CD8-positive, alpha-beta memory T cell (primary cell): ENCODE data around the gene CNP. TPM values are rescaled to one million over a fixed set of nuclear protein-coding genes. Genes with fewer than 3 reads are reported as not detected.

Source experiments
- CTCF ChIA-PET: fragments of 350-600 bp; sonication (Branson Sonifier 250); formaldehyde crosslinking; loops from one replicate; lab custom pipeline; 2021; ENCODE audit warnings: antibody characterized with exemption; lab: Charles Lee
- POLR2A ChIA-PET: fragments of 350-600 bp; sonication (Branson Sonifier 250); formaldehyde crosslinking; loops from one replicate; lab custom pipeline; 2021; ENCODE audit warnings: antibody characterized with exemption; lab: Charles Lee
- DNase-seq, 5 donors: peaks; one replicate each; pipeline versions ENCODE4 v3.0.0 to v3.0.0-alpha.2; 2020 to 2022; ENCODE audit warnings: mixed read lengths in 1 of 5
- H3K27ac ChIP-seq: one replicate; pipeline ENCODE4 v1.7.0; 2013; ENCODE audit warnings: low read depth, mild to moderate bottlenecking, low read length, moderate library complexity
- H3K27me3 ChIP-seq: 2 replicates; pipeline ENCODE4 v1.7.0; 2013; ENCODE audit warnings: low read length, mild to moderate bottlenecking; ENCODE audit not compliant: insufficient read depth, poor library complexity, severe bottlenecking
- H3K36me3 ChIP-seq: 2 replicates; pipeline ENCODE4 v1.7.0; 2013; ENCODE audit warnings: mild to moderate bottlenecking, low read length, moderate library complexity; ENCODE audit not compliant: insufficient read depth
- H3K4me1 ChIP-seq: 2 replicates; pipeline ENCODE4 v1.7.0; 2013; ENCODE audit warnings: mild to moderate bottlenecking, low read length, moderate library complexity; ENCODE audit not compliant: insufficient read depth
- H3K4me3 ChIP-seq: 2 replicates; pipeline ENCODE4 v1.7.0; 2013; ENCODE audit warnings: mild to moderate bottlenecking, low read length
- H3K9me3 ChIP-seq: 2 replicates; pipeline ENCODE4 v1.7.0; 2013; ENCODE audit warnings: mild to moderate bottlenecking, low read length
- H3K27ac Mint-ChIP-seq, 8 donors: one replicate each; pipeline ENCODE4 v1.8.0; 2020 to 2021; ENCODE audit warnings: mixed read lengths in 8 of 8, mild to moderate bottlenecking in 6 of 8, inconsistent platforms in 3 of 8, moderate library complexity in 3 of 8
- H3K27me3 Mint-ChIP-seq, 2 donors: one replicate each; pipeline ENCODE4 v1.8.0; 2020 to 2021; ENCODE audit warnings: mixed read lengths in 2 of 2, mild to moderate bottlenecking in 1 of 2, moderate library complexity in 1 of 2
- H3K36me3 Mint-ChIP-seq, 3 donors: one replicate each; pipeline ENCODE4 v1.8.0; 2020 to 2021; ENCODE audit warnings: mixed read lengths in 3 of 3, inconsistent platforms in 1 of 3, mild to moderate bottlenecking in 1 of 3
- H3K4me1 Mint-ChIP-seq, 3 donors: one replicate each; pipeline ENCODE4 v1.8.0; 2020 to 2021; ENCODE audit warnings: mixed read lengths in 3 of 3, inconsistent platforms in 1 of 3, mild to moderate bottlenecking in 1 of 3
- H3K4me3 Mint-ChIP-seq, 7 donors: one replicate each; pipeline ENCODE4 v1.8.0; 2020 to 2021; ENCODE audit warnings: mixed read lengths in 7 of 7, mild to moderate bottlenecking in 6 of 7, moderate library complexity in 4 of 7, inconsistent platforms in 2 of 7
- H3K9me3 Mint-ChIP-seq, 5 donors: one replicate each; pipeline ENCODE4 v1.8.0; 2020 to 2022; ENCODE audit warnings: mixed read lengths in 5 of 5, mild to moderate bottlenecking in 3 of 5, moderate library complexity in 2 of 5, inconsistent platforms in 1 of 5
- polyA plus RNA-seq: library from polyadenylated mRNA; unstranded; fragments of 300-500 nt; fragmentation: Illumina TruSeq; gene quantifications from one replicate; pipeline ENCODE4 v1.2.3, GENCODE V29; 2021
- total RNA-seq, 2 experiments: library from RNA; stranded (reverse); gene quantifications; one replicate each; pipeline ENCODE4 v1.2.3, GENCODE V29; 2021

The CNP gene
- total RNA-seq (10 to 100 TPM; 70.3 to 71.6 TPM), polyA plus RNA-seq (35.3 TPM)

DNA sequence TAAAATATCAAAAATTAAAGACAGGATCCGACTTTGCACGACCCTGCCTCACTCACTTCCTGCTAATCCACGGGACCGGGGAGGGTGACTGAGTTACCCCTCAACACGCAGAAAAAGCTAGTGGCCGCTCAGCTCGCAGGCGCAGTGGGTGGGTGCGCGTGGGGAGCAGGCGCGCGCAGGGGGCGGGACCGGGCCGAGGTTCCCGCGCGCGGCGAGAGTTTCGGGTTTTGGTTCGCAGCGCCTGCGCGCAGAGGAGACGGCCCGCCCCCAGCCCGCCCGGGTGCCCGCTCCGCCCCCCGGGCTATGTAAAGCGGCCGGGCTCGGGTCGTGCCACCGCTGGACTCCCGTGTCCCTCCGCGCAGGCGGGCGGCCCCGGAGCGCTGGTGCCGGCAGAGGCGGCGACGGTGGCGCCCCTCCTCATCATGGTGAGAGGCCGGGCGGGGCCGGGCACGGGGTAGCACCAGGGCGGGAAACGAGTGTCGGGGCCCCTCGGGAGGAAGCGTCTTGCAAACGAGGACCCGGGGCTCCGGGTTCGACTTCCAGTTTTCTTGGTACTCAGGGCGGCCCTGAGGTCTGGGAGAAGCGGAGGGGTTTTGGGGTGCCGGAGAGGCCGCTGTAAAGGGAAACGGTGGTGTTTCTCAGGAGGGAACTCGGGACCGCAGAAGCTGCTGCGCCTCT is at the start of gene CNP:
Gene CNP, plus strand, starts transcription at position 333 of the 678 bp plus-strand sequence. Its CDS starts 90 bp downstream, at position 423.
- Histone ChIP-seq H3K36me3 (no peaks in the 10 kb centered on the region), H3K4me1 (peaks cover 20% of the 10 kb centered on the region), H3K27me3 (no peaks in the 10 kb centered on the region), H3K27ac (peak within 1 kb of the TSS; percentile 71), H3K4me3 (peak within 1 kb of the TSS; percentile 69), H3K9me3 (no peaks in the 10 kb centered on the region)
- peaks cover 0 to 18% (median 2%) of the 10 kb centered on the region in 3 donors for H3K36me3 Mint-ChIP-seq
- peaks cover 29 to 53% (median 35%) of the 10 kb centered on the region in 3 donors for H3K4me1 Mint-ChIP-seq
- DNase-seq: peak; percentile 87 to 92 (median 89)
- POLR2A ChIA-PET: interaction anchor here (0.6 to 2.4 kb wide), 14 partner anchors 36 to 625 kb away, joined by 3 to 35 read pairs (median 4); partner anchors contain the start of genes ACLY, DHX58, DNAJC7 and GHDC
- peak within 1 kb of the TSS; percentile 82 to 94 (median 88) for H3K4me3 Mint-ChIP-seq
- H3K27ac Mint-ChIP-seq: peak within 1 kb of the TSS; percentile 79 to 99 (median 91)
- H3K27me3 Mint-ChIP-seq: no peaks in the 10 kb centered on the region
- CTCF ChIA-PET: interaction anchor here (0.6 to 2.4 kb wide), 14 partner anchors 36 to 180 kb away, joined by 3 to 11 read pairs (median 4); partner anchors contain the start of genes DHX58, DNAJC7, JUP and NKIRAS2
- no peaks in the 10 kb centered on the region for H3K9me3 Mint-ChIP-seq

GRCh38 chr17:41917192-41917591 is 49.4 kb upstream of the CNP start:
- no peak for DNase-seq
- peak overlapping the region in 6 of 8 donors; percentile 14 to 80 (median 78) for H3K27ac Mint-ChIP-seq
- Histone ChIP-seq H3K27me3 (no peaks in the 10 kb centered on the region), H3K9me3 (no peaks in the 10 kb centered on the region), H3K36me3 (peaks cover 14% of the 10 kb centered on the region), H3K27ac (no peak overlapping the region), H3K4me1 (peaks cover 15% of the 10 kb centered on the region), H3K4me3 (no peak overlapping the region)
- H3K9me3 Mint-ChIP-seq: no peaks in the 10 kb centered on the region
- H3K4me1 Mint-ChIP-seq: peaks cover 37 to 59% (median 42%) of the 10 kb centered on the region in 3 donors
- POLR2A ChIA-PET: interaction anchor here (1.2 to 2.3 kb wide), 2 partner anchors 13 to 103 kb away, joined by 3 to 15 read pairs; partner anchors contain the start of genes NKIRAS2 and ODAD4
- CTCF ChIA-PET: interaction anchor here (1.4 to 2.6 kb wide), 2 partner anchors 13 to 49 kb away, joined by 3 to 8 read pairs; partner anchors contain the start of genes CNP and ODAD4
- H3K36me3 Mint-ChIP-seq: peaks cover 0 to 43% (median 3%) of the 10 kb centered on the region in 3 donors
- H3K27me3 Mint-ChIP-seq: no peaks in the 10 kb centered on the region
- H3K4me3 Mint-ChIP-seq: peak overlapping the region; percentile 86 to 97 (median 91)

GRCh38 chr17:41917679-41918313 is 48.8 kb upstream of the CNP start:
- peak overlapping the region; percentile 79 for H3K27ac ChIP-seq
- peak; percentile 25 to 57 (median 42) for DNase-seq
- peaks cover 8% of the 10 kb centered on the region for H3K36me3 ChIP-seq
- ChIA-PET POLR2A (interaction anchor here (0.7 to 2.3 kb wide), 5 partner anchors 13 to 102 kb away, joined by 3 to 15 read pairs (median 10); partner anchors contain the start of genes CNP, KLHL11, NKIRAS2 and ODAD4), CTCF (interaction anchor here (1.4 to 2.6 kb wide), 2 partner anchors 12 to 49 kb away, joined by 3 to 8 read pairs; partner anchors contain the start of genes CNP and ODAD4)
- Mint-ChIP-seq H3K36me3 (peaks cover 0 to 37% (median 1%) of the 10 kb centered on the region in 3 donors), H3K4me3 (peak overlapping the region; percentile 86 to 97 (median 91)), H3K27me3 (no peaks in the 10 kb centered on the region), H3K4me1 (peaks cover 37 to 55% (median 37%) of the 10 kb centered on the region in 3 donors), H3K27ac (peak overlapping the region in 7 of 8 donors; percentile 50 to 82 (median 80)), H3K9me3 (no peaks in the 10 kb centered on the region)
- peaks cover 15% of the 10 kb centered on the region for H3K4me1 ChIP-seq
- peak overlapping the region; percentile 90 for H3K4me3 ChIP-seq
- H3K9me3 ChIP-seq: no peaks in the 10 kb centered on the region
- no peaks in the 10 kb centered on the region for H3K27me3 ChIP-seq

GRCh38 chr17:41918314-41919164 is 48.1 kb upstream of the CNP start, which contains the start of gene ACLY:
ACLY (minus strand) TSS chr17:41918951; CDS start chr17:41913873, 5,078 bp downstream.
- DNase-seq: peak; percentile 91 to 96 (median 94)
- Mint-ChIP-seq H3K9me3 (no peaks in the 10 kb centered on the region), H3K36me3 (peaks cover 0 to 30% (median 0%) of the 10 kb centered on the region in 3 donors), H3K27ac (peak within 1 kb of the TSS; percentile 77 to 91 (median 81)), H3K27me3 (no peaks in the 10 kb centered on the region), H3K4me3 (peak within 1 kb of the TSS; percentile 86 to 97 (median 91)), H3K4me1 (peaks cover 35 to 49% (median 37%) of the 10 kb centered on the region in 3 donors)
- Histone ChIP-seq H3K27me3 (no peaks in the 10 kb centered on the region), H3K36me3 (peaks cover 2% of the 10 kb centered on the region), H3K9me3 (no peaks in the 10 kb centered on the region), H3K4me1 (peaks cover 15% of the 10 kb centered on the region), H3K4me3 (peak within 1 kb of the TSS; percentile 90), H3K27ac (peak within 1 kb of the TSS; percentile 79)
- ChIA-PET POLR2A (interaction anchor here (0.6 to 2.3 kb wide), 7 partner anchors 12 to 101 kb away, joined by 3 to 15 read pairs (median 3); partner anchors contain the start of genes CNP, DNAJC7, KLHL11 and NKIRAS2), CTCF (interaction anchor here (1.4 to 2.6 kb wide), 2 partner anchors 12 to 48 kb away, joined by 3 to 8 read pairs; partner anchors contain the start of genes CNP and ODAD4)

DNA sequence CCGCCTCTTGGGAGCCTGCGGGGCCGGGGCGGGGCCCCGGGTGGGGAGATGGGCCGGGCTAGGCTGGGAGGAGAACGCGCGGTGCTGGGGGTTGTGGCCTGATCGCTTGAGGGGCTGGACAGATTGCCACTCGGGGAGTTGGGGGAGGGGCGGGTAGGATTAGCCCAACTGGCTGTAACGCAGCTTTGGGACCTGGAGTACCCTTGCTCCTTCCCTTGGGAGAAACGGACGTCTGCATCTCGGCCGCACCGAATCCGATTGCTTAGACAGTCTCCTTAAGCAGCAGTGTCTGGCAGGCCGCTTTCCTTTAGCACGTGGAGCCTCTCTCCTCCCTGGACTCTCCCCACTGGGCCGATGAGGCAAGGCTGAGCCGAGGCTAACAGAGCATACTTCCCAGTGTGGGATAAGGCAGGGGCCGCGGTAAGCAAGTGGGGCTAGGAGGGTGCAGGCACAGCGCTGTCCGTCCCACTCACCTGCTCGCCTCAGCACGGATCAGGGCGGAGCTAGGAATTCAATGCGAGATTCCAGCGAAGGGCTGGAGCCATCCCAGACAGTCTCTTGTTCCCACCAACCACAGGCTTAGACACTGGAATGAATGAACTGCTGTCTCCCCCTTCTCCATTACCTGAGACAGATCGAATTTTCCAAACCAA is 47.3 kb upstream of the CNP start:
- Histone ChIP-seq H3K36me3 (no peaks in the 10 kb centered on the region), H3K4me1 (peaks cover 15% of the 10 kb centered on the region), H3K9me3 (no peaks in the 10 kb centered on the region), H3K27me3 (no peaks in the 10 kb centered on the region), H3K4me3 (peak overlapping the region; percentile 90), H3K27ac (peak overlapping the region; percentile 28)
- Mint-ChIP-seq H3K27ac (peak overlapping the region in 3 of 8 donors; percentile 80 to 91 (median 88)), H3K27me3 (no peaks in the 10 kb centered on the region), H3K9me3 (no peaks in the 10 kb centered on the region), H3K4me1 (peaks cover 27 to 41% (median 30%) of the 10 kb centered on the region in 3 donors), H3K36me3 (peaks cover 0 to 23% (median 0%) of the 10 kb centered on the region in 3 donors), H3K4me3 (peak overlapping the region; percentile 86 to 97 (median 91))
- no peak for DNase-seq
- ChIA-PET CTCF (interaction anchor here (2.6 kb wide), 1 partner anchor 11 kb away, joined by 8 read pairs; the partner anchor contains the start of gene ODAD4), POLR2A (interaction anchor here (0.9 to 2.3 kb wide), 5 partner anchors 9 to 98 kb away, joined by 3 to 15 read pairs (median 10); partner anchors contain the start of genes CNP, DNAJC7, KLHL11 and ODAD4)

GRCh38 chr17:41919840-41920579 is 46.6 kb upstream of the CNP start:
- no peaks in the 10 kb centered on the region for H3K27me3 ChIP-seq
- Mint-ChIP-seq H3K36me3 (peaks cover 0 to 17% (median 0%) of the 10 kb centered on the region in 3 donors), H3K27ac (peak overlapping the region in 2 of 8 donors; percentile 43 to 75), H3K4me1 (peaks cover 21 to 34% (median 22%) of the 10 kb centered on the region in 3 donors), H3K4me3 (peak overlapping the region in 6 of 7 donors; percentile 84 to 94 (median 88)), H3K9me3 (no peaks in the 10 kb centered on the region), H3K27me3 (no peaks in the 10 kb centered on the region)
- POLR2A ChIA-PET: interaction anchor here (0.7 to 1.2 kb wide), 2 partner anchors 8 to 409 kb away, joined by 3 to 10 read pairs; no protein-coding TSS in a partner anchor
- H3K9me3 ChIP-seq: no peaks in the 10 kb centered on the region
- CTCF ChIA-PET: interaction anchor here (2.6 kb wide), 1 partner anchor 10 kb away, joined by 8 read pairs; the partner anchor contains the start of gene ODAD4
- DNase-seq: no peak
- H3K4me1 ChIP-seq: peaks cover 15% of the 10 kb centered on the region
- H3K27ac ChIP-seq: peak overlapping the region; percentile 28
- no peak overlapping the region for H3K4me3 ChIP-seq
- no peaks in the 10 kb centered on the region for H3K36me3 ChIP-seq
